ENCODE results near the gene GPSM3. TPM values are rescaled to one million over a fixed set of nuclear protein-coding genes. Genes with fewer than 3 reads are reported as not detected.
A peak's percentile ranks its signal among the peaks of the same experiment; 100 is the strongest.

Gene GPSM3
- total and polyA plus RNA-seq, 2 of the 13 experiments (the other 11 are each of a cell fraction or from before 2014, with no cell fraction given): 0.18 to 6.2 TPM

DNA sequence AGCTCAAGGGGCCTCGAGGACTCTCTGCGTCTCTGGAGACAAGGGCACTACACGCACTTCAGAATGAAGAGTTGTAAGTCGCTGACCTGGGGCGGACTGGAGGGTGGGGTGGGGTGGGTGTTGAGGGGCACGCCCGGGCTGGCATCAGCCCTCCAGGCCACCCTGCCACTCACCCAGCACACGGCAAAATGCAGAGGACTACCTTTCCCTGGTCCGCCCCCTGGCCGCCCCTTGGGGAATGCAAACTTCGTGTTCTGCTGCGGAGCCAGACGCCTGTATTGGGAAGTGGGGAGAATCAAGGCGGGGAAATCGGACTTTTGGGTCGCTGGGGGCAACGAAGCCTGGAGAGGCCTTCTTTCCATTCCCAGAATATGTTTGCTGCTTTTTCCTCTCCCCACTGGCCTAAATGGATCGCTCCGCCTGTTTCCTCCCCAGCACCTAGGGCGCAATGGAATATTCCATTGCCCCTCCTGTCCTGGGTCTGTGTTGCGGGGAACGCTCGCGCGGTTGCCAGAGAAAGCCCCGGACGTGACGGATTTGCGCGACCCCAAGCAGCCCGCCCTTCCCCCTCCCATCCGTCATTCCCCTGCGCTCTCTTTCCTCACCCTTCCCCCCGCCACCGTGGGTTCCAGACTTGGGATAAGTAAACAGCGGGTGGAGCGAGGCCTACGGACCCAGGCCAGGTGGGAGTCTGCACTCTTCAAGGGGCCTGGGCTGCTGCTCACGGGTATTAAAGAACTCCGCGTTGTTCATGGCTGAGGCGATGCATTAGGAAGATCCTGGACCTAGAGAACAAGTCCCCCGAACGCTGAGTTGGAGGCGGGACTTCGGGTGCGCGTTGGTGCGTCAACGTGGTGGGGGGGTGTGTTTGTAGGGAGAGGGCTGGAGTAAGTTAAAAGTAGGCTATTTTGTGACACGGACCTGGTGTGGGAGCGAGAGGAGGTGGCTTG is 38.6 kb downstream of the GPSM3 start, which contains the start of gene PPT2 (continued):
- TF ChIP-seq, protein P1, sequence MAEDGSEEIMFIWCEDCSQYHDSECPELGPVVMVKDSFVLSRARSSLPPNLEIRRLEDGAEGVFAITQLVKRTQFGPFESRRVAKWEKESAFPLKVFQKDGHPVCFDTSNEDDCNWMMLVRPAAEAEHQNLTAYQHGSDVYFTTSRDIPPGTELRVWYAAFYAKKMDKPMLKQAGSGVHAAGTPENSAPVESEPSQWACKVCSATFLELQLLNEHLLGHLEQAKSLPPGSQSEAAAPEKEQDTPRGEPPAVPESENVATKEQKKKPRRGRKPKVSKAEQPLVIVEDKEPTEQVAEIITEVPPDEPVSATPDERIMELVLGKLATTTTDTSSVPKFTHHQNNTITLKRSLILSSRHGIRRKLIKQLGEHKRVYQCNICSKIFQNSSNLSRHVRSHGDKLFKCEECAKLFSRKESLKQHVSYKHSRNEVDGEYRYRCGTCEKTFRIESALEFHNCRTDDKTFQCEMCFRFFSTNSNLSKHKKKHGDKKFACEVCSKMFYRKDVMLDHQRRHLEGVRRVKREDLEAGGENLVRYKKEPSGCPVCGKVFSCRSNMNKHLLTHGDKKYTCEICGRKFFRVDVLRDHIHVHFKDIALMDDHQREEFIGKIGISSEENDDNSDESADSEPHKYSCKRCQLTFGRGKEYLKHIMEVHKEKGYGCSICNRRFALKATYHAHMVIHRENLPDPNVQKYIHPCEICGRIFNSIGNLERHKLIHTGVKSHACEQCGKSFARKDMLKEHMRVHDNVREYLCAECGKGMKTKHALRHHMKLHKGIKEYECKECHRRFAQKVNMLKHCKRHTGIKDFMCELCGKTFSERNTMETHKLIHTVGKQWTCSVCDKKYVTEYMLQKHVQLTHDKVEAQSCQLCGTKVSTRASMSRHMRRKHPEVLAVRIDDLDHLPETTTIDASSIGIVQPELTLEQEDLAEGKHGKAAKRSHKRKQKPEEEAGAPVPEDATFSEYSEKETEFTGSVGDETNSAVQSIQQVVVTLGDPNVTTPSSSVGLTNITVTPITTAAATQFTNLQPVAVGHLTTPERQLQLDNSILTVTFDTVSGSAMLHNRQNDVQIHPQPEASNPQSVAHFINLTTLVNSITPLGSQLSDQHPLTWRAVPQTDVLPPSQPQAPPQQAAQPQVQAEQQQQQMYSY (CRISPR knock-in tag; IDR thresholded peaks at IDR 0.05): peak; percentile 60; the same call in 1 of the 2 replicates
- TF ChIP-seq, protein P2, sequence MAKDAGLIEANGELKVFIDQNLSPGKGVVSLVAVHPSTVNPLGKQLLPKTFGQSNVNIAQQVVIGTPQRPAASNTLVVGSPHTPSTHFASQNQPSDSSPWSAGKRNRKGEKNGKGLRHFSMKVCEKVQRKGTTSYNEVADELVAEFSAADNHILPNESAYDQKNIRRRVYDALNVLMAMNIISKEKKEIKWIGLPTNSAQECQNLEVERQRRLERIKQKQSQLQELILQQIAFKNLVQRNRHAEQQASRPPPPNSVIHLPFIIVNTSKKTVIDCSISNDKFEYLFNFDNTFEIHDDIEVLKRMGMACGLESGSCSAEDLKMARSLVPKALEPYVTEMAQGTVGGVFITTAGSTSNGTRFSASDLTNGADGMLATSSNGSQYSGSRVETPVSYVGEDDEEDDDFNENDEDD (CRISPR knock-in tag; IDR thresholded peaks at IDR 0.05; ENCODE audit: borderline replicate concordance): no peak
- TF ChIP-seq ZBTB8A (CRISPR knock-in tag; IDR thresholded peaks at IDR 0.05; ENCODE audit: borderline replicate concordance, low read depth): peak; percentile 93; the same call in 1 of the 2 replicates
- peak; percentile 24 for TF ChIP-seq BRD4 (CRISPR knock-in tag; IDR thresholded peaks at IDR 0.05)
- TF ChIP-seq, protein P3, sequence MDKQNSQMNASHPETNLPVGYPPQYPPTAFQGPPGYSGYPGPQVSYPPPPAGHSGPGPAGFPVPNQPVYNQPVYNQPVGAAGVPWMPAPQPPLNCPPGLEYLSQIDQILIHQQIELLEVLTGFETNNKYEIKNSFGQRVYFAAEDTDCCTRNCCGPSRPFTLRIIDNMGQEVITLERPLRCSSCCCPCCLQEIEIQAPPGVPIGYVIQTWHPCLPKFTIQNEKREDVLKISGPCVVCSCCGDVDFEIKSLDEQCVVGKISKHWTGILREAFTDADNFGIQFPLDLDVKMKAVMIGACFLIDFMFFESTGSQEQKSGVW (CRISPR knock-in tag; IDR thresholded peaks at IDR 0.05; ENCODE audit: borderline replicate concordance): no peak
- peak; percentile 63 for TF ChIP-seq RBFOX2 (IDR thresholded peaks at IDR 0.05; ENCODE audit: low read depth, low read length)
- TF ChIP-seq TCF7 (IDR thresholded peaks at IDR 0.05; ENCODE audit: low read depth): no peak
- 0 out of 2 replicates have a peak, but pooled peaks have one; percentile 61 for TF ChIP-seq ATRX (CRISPR knock-in tag; IDR thresholded peaks at IDR 0.05; ENCODE audit: borderline replicate concordance)
- TF ChIP-seq ZNF879 (CRISPR knock-in tag; IDR thresholded peaks at IDR 0.05): no peak
- no peak for TF ChIP-seq ZNF326 (CRISPR knock-in tag; IDR thresholded peaks at IDR 0.05; ENCODE audit: borderline replicate concordance)
- peak; percentile 68; the same call in 1 of the 2 replicates for TF ChIP-seq SP2 (CRISPR knock-in tag; IDR thresholded peaks at IDR 0.05)
- no peak for TF ChIP-seq FOSL1 (CRISPR knock-in tag; IDR thresholded peaks at IDR 0.05; ENCODE audit: borderline replicate concordance)
- no peak for TF ChIP-seq ZNF841 (CRISPR knock-in tag; IDR thresholded peaks at IDR 0.05; ENCODE audit: borderline replicate concordance)
- TF ChIP-seq, protein P4, sequence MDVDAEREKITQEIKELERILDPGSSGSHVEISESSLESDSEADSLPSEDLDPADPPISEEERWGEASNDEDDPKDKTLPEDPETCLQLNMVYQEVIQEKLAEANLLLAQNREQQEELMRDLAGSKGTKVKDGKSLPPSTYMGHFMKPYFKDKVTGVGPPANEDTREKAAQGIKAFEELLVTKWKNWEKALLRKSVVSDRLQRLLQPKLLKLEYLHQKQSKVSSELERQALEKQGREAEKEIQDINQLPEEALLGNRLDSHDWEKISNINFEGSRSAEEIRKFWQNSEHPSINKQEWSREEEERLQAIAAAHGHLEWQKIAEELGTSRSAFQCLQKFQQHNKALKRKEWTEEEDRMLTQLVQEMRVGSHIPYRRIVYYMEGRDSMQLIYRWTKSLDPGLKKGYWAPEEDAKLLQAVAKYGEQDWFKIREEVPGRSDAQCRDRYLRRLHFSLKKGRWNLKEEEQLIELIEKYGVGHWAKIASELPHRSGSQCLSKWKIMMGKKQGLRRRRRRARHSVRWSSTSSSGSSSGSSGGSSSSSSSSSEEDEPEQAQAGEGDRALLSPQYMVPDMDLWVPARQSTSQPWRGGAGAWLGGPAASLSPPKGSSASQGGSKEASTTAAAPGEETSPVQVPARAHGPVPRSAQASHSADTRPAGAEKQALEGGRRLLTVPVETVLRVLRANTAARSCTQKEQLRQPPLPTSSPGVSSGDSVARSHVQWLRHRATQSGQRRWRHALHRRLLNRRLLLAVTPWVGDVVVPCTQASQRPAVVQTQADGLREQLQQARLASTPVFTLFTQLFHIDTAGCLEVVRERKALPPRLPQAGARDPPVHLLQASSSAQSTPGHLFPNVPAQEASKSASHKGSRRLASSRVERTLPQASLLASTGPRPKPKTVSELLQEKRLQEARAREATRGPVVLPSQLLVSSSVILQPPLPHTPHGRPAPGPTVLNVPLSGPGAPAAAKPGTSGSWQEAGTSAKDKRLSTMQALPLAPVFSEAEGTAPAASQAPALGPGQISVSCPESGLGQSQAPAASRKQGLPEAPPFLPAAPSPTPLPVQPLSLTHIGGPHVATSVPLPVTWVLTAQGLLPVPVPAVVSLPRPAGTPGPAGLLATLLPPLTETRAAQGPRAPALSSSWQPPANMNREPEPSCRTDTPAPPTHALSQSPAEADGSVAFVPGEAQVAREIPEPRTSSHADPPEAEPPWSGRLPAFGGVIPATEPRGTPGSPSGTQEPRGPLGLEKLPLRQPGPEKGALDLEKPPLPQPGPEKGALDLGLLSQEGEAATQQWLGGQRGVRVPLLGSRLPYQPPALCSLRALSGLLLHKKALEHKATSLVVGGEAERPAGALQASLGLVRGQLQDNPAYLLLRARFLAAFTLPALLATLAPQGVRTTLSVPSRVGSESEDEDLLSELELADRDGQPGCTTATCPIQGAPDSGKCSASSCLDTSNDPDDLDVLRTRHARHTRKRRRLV (CRISPR knock-in tag; IDR thresholded peaks at IDR 0.05): peak; percentile 60; the same call in 1 of the 2 replicates
- TF ChIP-seq, protein P5, sequence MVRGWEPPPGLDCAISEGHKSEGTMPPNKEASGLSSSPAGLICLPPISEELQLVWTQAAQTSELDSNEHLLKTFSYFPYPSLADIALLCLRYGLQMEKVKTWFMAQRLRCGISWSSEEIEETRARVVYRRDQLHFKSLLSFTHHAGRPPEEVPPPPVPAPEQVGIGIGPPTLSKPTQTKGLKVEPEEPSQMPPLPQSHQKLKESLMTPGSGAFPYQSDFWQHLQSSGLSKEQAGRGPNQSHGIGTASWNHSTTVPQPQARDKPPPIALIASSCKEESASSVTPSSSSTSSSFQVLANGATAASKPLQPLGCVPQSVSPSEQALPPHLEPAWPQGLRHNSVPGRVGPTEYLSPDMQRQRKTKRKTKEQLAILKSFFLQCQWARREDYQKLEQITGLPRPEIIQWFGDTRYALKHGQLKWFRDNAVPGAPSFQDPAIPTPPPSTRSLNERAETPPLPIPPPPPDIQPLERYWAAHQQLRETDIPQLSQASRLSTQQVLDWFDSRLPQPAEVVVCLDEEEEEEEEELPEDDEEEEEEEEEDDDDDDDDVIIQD (CRISPR knock-in tag; IDR thresholded peaks at IDR 0.05; ENCODE audit: low read depth): no peak
